GM06990 (cell line): ENCODE data around the gene BRAT1.

ENCODE experiments used
- DNase-seq: peaks from one replicate; pipeline ENCODE4 v3.0.0-alpha.2; 2011; ENCODE audit not compliant: insufficient read length; ENCODE audit errors: extremely low read depth
- H3K27me3 ChIP-seq: replicated peaks from 2 replicates; pipeline ENCODE4 v1.6.0; 2011; ENCODE audit warnings: low read length; ENCODE audit not compliant: control insufficient read depth, insufficient read depth
- H3K36me3 ChIP-seq: 2 replicates; pipeline ENCODE4 v1.5.1; 2011; ENCODE audit warnings: low read length; ENCODE audit not compliant: control insufficient read depth, insufficient read depth
- H3K4me3 ChIP-seq: replicated peaks from 2 replicates; pipeline ENCODE4 v1.5.1; 2011; ENCODE audit warnings: low read depth, mild to moderate bottlenecking, control low read depth, low read length
- TF ChIP-seq, protein P1 (sequence below): IDR thresholded peaks from 2 replicates; pipeline ENCODE4 v1.5.1; 2011; ENCODE audit warnings: low read length, control low read depth, mild to moderate bottlenecking, inconsistent platforms; ENCODE audit not compliant: insufficient read depth, poor library complexity, severe bottlenecking

Gene BRAT1

DNA sequence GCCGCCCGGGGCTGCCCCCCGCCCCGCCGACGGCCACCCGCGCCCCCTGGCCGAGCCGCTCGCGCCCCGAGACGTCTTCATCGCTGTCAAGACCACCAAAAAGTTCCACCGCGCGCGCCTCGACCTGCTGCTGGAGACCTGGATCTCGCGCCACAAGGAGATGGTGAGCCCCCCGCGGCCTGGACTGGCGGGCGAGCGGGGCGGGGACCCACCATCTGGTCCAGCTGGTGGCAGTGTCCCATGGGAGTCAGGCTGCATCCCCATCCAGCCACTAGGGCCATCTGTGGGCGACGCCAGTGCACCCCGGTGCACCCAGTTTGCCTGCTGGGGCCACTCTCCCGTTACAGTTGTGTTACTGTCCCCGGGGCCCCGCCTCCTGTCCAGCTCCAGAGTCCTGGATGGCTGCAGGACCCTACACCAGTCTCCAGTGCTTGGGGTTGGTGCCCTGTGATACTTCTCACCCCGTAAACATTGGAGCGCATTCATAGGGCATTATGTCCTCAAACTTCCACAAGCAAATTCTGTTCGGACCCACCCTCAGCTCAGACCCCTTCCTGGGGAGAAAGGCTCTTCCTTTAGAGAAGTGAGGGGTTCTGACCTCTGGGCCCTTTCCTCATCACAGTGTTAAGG is 35.1 kb downstream of the BRAT1 start:
- Histone ChIP-seq H3K36me3 (no peaks in the 10 kb centered on the region), H3K27me3 (no peaks in the 10 kb centered on the region; the same call in 1 of the 2 replicates), H3K4me3 (peak overlapping the region; percentile 36)
- TF ChIP-seq, protein P1, sequence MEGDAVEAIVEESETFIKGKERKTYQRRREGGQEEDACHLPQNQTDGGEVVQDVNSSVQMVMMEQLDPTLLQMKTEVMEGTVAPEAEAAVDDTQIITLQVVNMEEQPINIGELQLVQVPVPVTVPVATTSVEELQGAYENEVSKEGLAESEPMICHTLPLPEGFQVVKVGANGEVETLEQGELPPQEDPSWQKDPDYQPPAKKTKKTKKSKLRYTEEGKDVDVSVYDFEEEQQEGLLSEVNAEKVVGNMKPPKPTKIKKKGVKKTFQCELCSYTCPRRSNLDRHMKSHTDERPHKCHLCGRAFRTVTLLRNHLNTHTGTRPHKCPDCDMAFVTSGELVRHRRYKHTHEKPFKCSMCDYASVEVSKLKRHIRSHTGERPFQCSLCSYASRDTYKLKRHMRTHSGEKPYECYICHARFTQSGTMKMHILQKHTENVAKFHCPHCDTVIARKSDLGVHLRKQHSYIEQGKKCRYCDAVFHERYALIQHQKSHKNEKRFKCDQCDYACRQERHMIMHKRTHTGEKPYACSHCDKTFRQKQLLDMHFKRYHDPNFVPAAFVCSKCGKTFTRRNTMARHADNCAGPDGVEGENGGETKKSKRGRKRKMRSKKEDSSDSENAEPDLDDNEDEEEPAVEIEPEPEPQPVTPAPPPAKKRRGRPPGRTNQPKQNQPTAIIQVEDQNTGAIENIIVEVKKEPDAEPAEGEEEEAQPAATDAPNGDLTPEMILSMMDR, result peak; percentile 8
- DNase-seq, result no peak

DNA sequence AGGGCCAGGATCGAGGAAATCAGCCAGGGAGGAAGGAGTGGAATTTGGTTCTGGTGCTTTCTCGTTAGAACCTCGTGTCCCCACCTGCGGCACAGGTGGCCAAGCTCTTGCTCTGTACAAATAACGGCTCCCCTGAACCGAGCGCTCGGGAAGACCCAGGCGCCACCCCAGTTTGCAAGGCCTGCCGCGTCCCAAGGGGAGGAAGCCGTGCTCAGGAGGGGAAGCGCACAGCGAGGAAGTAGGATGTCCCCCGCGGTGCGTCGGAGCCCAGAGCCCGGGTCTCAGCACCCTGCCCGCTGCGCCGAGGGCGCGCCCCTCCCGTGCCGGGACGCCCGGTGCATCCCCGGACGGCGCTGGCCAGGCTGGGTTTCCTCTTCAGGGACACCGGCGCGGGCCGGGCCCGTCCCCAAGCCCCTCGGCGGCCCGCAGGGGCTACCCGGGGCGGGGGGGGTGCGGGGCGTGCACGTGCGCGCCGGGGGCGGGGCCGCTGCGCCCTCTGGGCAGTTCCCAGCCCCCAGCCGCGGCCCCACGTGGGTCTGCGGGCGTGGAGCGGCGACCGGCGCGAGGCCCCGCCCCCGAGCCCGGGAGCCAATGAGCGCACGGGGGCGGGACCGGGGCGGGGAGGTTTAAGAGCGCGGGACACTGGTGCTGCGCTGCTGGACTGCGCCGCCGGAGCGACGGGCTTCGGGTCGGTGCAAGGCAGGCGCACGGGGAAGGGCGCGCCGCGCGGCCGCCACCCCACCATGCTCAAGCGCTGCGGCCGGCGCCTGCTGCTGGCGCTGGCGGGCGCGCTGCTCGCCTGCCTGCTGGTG is 36.0 kb downstream of the BRAT1 start, which contains the start of gene LFNG:
TSS of gene LFNG (plus strand) at position 656 of the 812 bp plus-strand sequence. CDS start at position 744, 88 bp downstream.
- Histone ChIP-seq H3K4me3 (peak within 1 kb of the TSS; percentile 58), H3K27me3 (no peaks in the 10 kb centered on the region; the same call in 1 of the 2 replicates), H3K36me3 (no peaks in the 10 kb centered on the region)
- TF ChIP-seq, protein P1, result no peak
- peak; percentile 88 for DNase-seq

DNA sequence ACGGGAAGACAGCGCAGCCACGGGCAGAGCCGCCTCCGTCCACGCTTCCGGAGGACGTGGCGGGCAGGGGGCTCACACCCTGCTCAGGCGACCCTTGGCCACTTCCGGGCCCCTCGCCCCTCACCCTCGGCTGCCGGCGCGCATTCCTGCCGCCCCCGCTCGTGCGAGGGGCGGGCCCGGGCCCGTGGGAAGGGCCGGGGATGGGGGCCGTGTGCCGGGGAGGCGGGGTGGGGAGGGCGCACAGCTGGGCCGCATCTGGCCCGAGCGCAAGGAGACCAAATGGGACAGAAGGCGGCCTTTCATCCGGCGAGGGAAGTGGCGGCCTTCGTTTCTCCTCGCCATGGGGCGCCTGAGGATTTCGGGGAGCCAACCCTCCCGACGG is 36.6 kb downstream of the BRAT1 start:
- H3K36me3 ChIP-seq, result no peaks in the 10 kb centered on the region
- no peak for DNase-seq
- H3K4me3 ChIP-seq, result peak overlapping the region; percentile 58
- no peaks in the 10 kb centered on the region; the same call in 1 of the 2 replicates for H3K27me3 ChIP-seq
- TF ChIP-seq, protein P1, result no peak

DNA sequence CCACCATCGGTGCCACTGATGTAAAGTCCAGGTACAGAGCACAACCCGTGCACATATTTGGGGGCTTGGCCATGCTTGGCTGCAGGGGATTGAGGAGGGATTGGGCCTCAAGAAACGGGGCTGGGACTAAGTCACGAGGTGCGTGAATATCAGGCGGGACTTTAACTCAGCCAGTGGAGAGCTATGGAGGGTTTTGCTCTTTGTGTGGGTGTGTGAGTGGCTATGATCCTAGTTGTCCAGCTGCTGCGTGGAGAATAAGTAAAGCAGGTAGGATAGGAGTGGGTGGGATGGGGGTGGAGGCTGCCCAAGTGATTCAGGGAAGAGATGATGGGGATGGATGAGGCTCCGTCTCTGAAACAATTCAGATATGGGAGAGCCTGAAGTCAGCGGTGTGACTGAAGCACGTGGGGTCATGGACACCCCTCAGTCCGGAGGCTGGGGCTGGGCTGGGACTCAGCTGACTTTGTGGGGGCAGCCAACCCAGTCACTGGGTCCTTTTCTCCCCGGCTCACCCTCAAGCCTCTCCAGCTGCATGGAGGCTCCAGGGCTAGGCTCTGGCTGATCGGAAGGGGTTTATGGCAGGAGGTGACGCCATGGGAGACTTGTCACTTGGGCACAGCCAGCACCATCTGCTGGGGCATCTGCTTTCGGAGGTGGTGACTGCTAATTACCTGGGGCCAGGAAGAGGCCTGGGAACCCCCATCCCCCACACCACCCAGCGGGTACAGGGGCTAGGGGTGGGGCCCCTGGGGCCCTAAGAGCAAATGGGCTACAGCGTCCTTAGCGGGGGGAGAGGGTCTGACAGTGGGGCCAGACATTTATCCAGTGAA is 37.4 kb downstream of the BRAT1 start:
- DNase-seq, result no peak

DNA sequence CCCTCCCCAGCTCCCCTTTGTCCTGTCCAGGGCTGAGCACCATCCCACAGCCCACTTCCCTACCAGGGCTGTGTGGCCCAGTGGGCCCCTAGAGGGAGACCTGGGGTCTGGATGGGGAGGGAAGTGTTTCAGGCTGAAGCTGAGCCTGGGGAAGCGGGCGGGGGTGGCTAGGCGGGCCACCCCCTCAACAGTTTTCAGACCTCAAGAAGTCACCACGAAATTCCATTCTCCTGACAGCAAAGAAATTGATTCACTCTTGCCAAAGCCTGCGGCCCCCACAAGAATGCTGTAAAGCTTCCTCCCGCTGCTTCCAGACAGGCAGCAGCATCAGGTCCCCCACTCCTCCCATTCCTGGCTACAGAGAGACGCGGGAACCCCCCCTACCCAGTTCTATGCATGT is 38.3 kb downstream of the BRAT1 start:
- no peak overlapping the region for H3K4me3 ChIP-seq
- TF ChIP-seq, protein P1, result no peak
- no peaks in the 10 kb centered on the region; the same call in 1 of the 2 replicates for H3K27me3 ChIP-seq
- no peaks in the 10 kb centered on the region for H3K36me3 ChIP-seq
- no peak for DNase-seq

More for the DNA sequence above, 37.4 kb downstream of the BRAT1 start:
- Histone ChIP-seq H3K4me3 (no peak overlapping the region), H3K27me3 (no peaks in the 10 kb centered on the region; the same call in 1 of the 2 replicates), H3K36me3 (no peaks in the 10 kb centered on the region)
- TF ChIP-seq, protein P1, result no peak
